Activated CD8-positive, alpha-beta T cell treated with anti-CD3 and anti-CD28 coated beads for 36 hours (primary cell): ENCODE results near the gene SOX10. TPM values are rescaled to one million over a fixed set of nuclear protein-coding genes. Genes with fewer than 3 reads are reported as not detected.

Experiments used
- ATAC-seq: fragments of 200-7000 bp; cut with Tn5 transposase; one replicate; pipeline ENCODE4 v1.10.0; 2021; ENCODE audit warnings: mild to moderate bottlenecking, moderate library complexity
- CTCF ChIA-PET: fragments of 350-600 bp; sonication (Branson Sonifier 250); formaldehyde crosslinking; loops from one replicate; lab custom pipeline; 2021; ENCODE audit warnings: antibody characterized with exemption; lab: Charles Lee
- POLR2A ChIA-PET: fragments of 350-600 bp; sonication (Branson Sonifier 250); formaldehyde crosslinking; loops from one replicate; lab custom pipeline; 2021; ENCODE audit warnings: antibody characterized with exemption; lab: Charles Lee
- DNase-seq: peaks from one replicate; pipeline ENCODE4 v3.0.0-alpha.2; 2020
- H3K27ac Mint-ChIP-seq: one replicate; pipeline ENCODE4 v1.8.0; 2021; ENCODE audit warnings: mild to moderate bottlenecking, mixed read lengths
- H3K27me3 Mint-ChIP-seq: one replicate; pipeline ENCODE4 v1.8.0; 2021; ENCODE audit warnings: mixed read lengths
- H3K36me3 Mint-ChIP-seq: one replicate; pipeline ENCODE4 v1.8.0; 2021; ENCODE audit warnings: low read depth, mixed read lengths
- H3K4me1 Mint-ChIP-seq: one replicate; pipeline ENCODE4 v1.8.0; 2021; ENCODE audit warnings: low read depth, mixed read lengths
- H3K4me3 Mint-ChIP-seq: one replicate; pipeline ENCODE4 v1.8.0; 2021; ENCODE audit warnings: mild to moderate bottlenecking, moderate library complexity, mixed read lengths
- H3K9me3 Mint-ChIP-seq: one replicate; pipeline ENCODE4 v1.8.0; 2021; ENCODE audit warnings: mixed read lengths
- CTCF ChIP-seq: fragments of 200-600 bp; IDR thresholded peaks from one replicate; pipeline ENCODE4 v1.8.0; 2022; ENCODE audit warnings: antibody characterized with exemption, mild to moderate bottlenecking
- intact Hi-C: fragments of 100-400 bp; cut with micrococcal nuclease; formaldehyde crosslinking; loops from one replicate; pipeline ENCODE4 v1.10.0; 2022
- total RNA-seq, 2 experiments: library from RNA; stranded (reverse); gene quantifications; one replicate each; pipeline ENCODE4 v1.2.3, GENCODE V29; 2021

SOX10 gene
- total RNA-seq, 2 experiments from 2014 or later = not detected

DNA sequence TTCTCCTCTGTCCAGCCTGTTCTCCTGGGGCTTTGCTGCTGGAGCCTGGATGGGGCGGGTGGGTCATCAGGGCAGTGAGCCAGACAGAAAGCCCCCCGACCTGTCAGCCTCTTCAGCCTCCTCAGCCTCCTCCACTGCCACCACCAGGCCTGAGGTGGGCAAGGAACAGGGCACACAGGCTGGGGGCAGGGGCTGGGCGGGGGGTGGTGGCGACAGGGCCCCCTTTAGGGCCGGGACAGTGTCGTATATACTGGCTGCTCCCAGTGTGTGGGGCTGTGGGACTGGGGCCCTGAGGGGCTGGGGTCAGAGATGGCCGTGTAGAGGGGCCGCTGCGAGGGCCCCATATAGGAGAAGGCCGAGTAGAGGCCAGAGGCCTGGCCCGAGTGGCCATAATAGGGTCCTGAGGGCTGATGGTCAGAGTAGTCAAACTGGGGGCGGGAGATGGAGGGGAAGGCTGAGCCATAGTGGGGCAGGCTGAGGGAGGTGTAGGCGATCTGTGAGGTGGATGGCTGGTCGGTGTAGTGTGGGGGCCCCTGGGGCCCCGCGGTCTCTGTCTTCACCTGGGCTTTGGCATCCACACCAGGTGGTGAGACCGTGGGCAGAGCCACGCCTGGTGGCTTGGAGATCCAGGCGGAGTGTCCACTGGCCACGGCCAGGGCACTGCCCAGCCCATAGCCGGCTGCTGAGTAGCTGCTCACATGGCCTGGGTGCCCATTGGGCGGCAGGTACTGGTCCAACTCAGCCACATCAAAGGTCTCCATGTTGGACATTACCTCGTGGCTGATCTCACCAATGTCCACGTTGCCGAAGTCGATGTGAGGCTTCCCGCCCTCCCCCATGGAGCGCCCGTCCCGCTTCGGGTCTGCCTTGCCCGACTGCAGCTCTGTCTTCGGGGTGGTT lies 10.8 kb downstream of the SOX10 start:
- no peak overlapping the region for H3K27ac Mint-ChIP-seq
- ChIA-PET POLR2A (no interaction called here), CTCF (no interaction called here)
- H3K36me3 Mint-ChIP-seq = peaks cover 5% of the 10 kb centered on the region
- H3K4me1 Mint-ChIP-seq = no peaks in the 10 kb centered on the region
- no peak for ATAC-seq
- no peaks in the 10 kb centered on the region for H3K27me3 Mint-ChIP-seq
- no peaks in the 10 kb centered on the region for H3K9me3 Mint-ChIP-seq
- no peak overlapping the region for H3K4me3 Mint-ChIP-seq
- TF ChIP-seq CTCF = no peak
- DNase-seq = no peak
- intact Hi-C loops = no loop called here

- Mint-ChIP-seq H3K27ac (no peak overlapping the region), H3K9me3 (no peaks in the 10 kb centered on the region), H3K4me1 (no peaks in the 10 kb centered on the region), H3K27me3 (no peaks in the 10 kb centered on the region), H3K4me3 (no peak overlapping the region), H3K36me3 (peaks cover 14% of the 10 kb centered on the region)
- no peak for ATAC-seq
- CTCF ChIA-PET = no interaction called here
- TF ChIP-seq CTCF = no peak
- intact Hi-C loops = no loop called here
- POLR2A ChIA-PET = no interaction called here
- no peak for DNase-seq
Measured at GRCh38 chr22:37972527-37972926, 11.8 kb downstream of the SOX10 start.

- DNase-seq = no peak
- H3K27me3 Mint-ChIP-seq = no peaks in the 10 kb centered on the region
- ATAC-seq = no peak
- ChIA-PET CTCF (no interaction called here), POLR2A (interaction anchor here (0.6 kb wide), 1 partner anchor 11 kb away, joined by 3 read pairs; no protein-coding TSS in a partner anchor)
- no peaks in the 10 kb centered on the region for H3K9me3 Mint-ChIP-seq
- intact Hi-C loops = no loop called here
- H3K36me3 Mint-ChIP-seq = peaks cover 16% of the 10 kb centered on the region
- no peaks in the 10 kb centered on the region for H3K4me1 Mint-ChIP-seq
- H3K4me3 Mint-ChIP-seq = no peak overlapping the region
- H3K27ac Mint-ChIP-seq = no peak overlapping the region
- TF ChIP-seq CTCF = no peak
Measured at GRCh38 chr22:37971475-37972434, 12.6 kb downstream of the SOX10 start.

- CTCF ChIA-PET = interaction anchor here (1.2 kb wide), 1 partner anchor 147 kb away, joined by 3 read pairs; the partner anchor contains the start of gene GALR3
- H3K27me3 Mint-ChIP-seq = no peaks in the 10 kb centered on the region
- H3K4me1 Mint-ChIP-seq = no peaks in the 10 kb centered on the region
- POLR2A ChIA-PET = no interaction called here
- H3K4me3 Mint-ChIP-seq = no peak overlapping the region
- intact Hi-C loops = no loop called here
- ATAC-seq (no peak), DNase-seq (no peak)
- H3K36me3 Mint-ChIP-seq = peaks cover 19% of the 10 kb centered on the region
- no peaks in the 10 kb centered on the region for H3K9me3 Mint-ChIP-seq
- H3K27ac Mint-ChIP-seq = no peak overlapping the region
- TF ChIP-seq CTCF = no peak
Measured at GRCh38 chr22:37970864-37971263, 13.5 kb downstream of the SOX10 start.
